Stimulated activated CD8-positive, alpha-beta memory T cell treated with anti-CD3 and anti-CD28 coated beads, Interleukin-15, amount 100 ng/mL, for 24 hours (primary cell): Measurements from ENCODE around the gene LHFPL4.
"Not testable (repeated sequence)": the region's sequence is repeated elsewhere in the genome, so short reads cannot be mapped to it uniquely, and the experiment has no call there.

ENCODE experiments used
- DNase-seq: peaks from one replicate; pipeline ENCODE4 v3.0.0-alpha.2; 2020; ENCODE audit warnings: low read depth

The LHFPL4 gene

DNA sequence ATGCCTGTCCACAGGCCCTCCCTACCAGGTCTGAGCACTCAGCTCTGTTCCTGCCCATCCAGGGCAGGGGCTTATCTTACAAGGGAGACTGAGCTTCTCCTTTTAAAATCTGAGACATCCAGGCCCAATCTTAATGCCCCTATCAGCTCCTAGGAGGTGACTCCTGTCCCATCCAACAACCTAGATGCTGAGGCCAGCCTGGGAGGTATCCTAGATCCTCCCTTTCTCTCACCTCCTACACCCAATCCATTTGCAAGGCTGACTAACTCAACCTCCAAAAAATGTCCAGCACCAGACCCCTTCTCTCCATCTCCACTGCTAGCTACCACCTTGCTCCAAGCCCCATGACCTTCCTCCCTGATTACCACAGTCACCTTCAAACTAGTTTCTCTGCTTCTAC is 17.4 kb downstream of the LHFPL4 start:
- DNase-seq: no peak

DNA sequence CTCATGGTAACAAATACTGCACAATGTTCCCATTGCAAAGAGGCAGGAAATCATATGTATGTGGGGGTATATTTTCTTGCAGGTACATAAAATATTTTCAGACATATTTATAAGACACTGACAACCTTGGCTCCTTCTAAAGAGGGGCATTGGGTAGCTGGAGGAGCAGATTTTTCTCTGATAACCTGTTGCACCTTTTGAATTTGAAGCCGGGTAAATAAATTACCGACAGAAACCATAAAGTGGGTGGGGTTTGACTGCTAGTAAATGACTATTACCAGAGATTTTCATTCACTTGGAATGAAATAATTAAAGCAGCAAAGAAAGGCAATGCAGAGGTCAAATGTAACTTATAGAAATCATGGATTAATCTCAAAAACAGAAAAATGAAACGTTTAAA is 19.2 kb downstream of the LHFPL4 start:
- DNase-seq: no peak

DNA sequence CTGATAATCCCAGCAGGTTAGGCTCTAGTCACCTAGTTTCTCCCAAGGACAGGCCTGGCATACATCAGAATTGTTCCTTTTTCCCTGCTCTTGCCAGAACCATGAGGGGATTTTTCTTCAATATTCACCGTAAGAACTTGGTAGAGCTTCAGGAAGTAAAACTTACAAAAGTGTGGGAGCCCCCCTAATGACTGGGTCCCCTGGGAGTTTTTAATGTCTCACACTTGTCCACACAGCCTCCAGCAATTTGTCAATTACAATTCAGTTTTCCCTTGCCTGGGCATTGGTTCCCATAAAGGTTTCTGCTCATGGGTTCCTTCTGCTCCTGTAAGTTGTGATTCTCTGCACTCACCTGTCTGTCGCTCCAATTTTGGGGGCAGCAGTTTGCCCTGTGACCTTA is 28.5 kb downstream of the LHFPL4 start:
- no peak for DNase-seq

DNA sequence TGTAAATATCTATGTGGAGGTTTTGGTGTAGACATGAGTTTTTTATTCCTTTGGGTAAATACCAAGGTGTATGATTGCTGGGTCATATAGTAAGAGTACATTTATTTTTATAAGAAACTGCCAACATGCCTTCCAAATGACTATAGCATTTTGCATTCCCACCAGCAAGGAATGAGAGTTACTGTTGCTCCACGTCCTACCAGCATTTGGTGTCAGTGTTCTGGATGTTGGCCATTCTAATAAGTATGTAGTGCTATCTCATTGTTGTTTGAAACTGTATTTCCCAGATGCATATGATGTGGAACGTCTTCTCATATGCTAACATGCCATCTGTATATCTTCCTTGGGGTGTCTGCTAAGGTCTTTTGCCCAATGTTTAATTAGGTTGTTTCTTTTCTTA is 38.7 kb downstream of the LHFPL4 start:
- DNase-seq: no peak

DNA sequence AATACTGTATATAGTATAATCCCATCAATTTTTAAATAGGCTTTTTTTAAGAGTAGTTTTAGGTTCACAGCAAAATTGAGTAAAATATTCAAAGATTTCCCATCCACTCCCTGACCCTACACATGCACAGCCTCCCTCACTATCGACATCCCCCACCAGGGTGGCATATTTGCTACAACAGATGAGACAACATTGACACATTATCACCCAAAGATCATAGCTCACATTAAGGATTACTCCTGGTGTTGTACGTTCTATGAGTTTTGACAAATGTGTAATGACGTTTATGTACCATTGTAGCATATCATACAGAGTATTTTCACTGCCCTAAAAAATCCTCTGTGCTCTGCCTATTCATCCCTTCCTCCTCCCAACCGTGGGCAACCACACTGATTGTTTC is 39.3 kb downstream of the LHFPL4 start:
- DNase-seq: no peak

DNA sequence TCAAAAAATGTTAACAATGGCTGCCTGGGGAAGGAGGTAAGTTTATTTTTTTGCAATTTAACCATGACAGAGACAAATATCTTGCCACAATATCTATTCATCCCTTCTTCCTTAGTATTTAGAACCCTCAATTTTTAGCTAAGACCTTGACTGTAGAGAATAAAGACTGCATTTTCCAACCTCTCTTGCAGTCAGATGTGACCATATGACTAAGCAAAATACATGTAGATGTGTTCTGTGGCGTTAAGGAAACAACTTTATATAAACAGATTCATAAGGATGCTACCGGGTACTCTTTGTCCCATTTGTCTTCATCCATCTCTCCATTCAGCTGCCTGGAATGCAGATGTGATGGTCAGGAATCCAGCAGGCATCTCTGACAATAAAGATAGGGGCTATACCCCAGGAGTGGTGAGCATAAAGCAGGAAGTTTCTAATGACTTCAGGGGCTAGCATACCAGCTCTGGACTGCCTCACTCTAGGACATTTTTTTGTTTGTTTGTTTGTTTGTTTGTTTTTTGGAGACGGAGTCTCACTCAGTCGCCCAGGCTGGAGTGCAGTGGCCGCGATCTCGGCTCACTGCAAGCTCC is 41.1 kb downstream of the LHFPL4 start:
- no peak for DNase-seq

DNA sequence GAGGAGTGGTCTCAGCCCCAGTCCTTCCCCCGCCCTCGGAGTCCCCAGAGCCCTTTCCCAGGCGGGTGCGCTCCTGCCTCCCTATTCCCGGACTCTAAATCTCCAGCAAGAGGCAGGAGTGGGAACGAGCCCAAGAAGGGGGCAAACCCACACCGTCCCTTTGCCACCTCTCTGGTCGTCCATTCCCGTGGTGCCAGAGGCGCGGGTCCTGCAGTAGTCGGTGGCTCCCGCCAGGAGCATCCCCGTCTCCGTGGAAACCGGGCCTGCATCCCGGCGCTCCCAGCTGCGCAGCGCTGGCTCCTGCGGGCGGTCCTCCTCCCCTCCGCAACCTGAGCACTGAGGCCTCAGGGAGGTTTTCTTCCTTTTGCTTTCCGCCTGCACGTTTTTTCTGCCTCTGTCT is 44.8 kb downstream of the LHFPL4 start:
- DNase-seq: no peak

DNA sequence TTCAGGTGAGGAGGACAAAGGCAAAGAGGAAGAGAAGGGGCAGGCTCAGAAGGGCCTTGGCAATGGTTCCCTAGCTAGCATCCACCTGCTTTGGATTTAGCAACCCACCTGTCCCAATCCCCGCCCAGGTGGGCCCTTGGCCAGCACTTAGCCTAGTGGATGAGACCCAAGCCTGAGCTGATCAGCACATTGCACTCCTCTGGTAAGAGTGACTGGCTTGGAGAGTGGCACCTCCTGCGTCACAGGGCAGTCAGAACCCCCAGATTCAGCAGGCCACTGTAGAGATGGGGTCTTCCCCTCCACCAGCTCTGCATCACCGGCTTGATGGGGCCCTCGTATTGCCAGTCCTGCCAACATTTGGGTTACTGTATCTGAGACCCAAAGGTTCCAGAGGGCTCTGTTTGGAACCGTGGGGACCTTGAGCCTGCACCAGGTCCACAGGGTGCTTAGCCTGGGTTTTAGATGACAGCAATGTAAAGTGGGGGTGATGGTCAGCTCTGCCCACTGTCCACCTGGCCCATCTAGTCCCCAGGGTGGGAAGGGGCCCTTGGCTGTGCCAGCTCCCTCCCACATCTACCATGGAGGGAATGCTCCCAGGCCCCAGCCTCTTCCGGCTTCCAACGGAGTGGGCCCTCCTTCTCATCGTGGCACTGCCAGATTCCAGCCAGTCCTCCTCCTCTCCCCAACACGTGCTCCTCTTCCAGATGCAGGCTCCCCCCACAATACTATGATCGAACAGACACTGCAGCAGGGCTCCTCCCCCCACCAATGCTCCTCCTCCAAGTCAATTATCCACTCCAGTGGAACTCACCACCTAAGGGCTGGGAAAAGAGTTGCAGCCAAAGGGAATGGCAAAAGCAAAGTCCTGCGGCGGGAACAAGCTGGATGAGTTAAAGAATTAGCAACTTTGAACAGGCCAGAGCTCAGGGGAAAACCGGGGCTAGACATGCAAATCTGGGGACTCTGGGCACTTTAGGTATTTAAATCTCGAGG is 45.7 kb downstream of the LHFPL4 start:
- no peak for DNase-seq

DNA sequence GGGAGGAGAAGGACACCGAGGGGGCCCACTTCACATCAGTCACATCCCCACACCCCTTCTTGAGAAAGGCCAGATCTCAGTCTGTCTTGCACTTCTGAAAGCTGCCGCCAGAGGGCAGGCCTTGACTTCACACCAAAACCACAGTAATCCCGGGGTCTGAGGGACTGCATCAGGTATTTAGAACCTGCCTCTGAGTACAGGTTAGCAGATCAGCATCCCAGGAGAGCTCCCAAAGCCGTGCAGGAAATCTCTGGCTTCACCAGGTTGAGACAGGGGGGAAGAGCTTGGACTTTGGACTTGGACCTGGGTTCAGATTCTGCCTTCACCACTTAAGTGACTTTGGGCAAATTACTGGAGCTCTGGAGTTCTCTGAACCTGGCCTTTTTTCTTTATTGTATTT is 50.3 kb downstream of the LHFPL4 start:
- peak; percentile 52 for DNase-seq

DNA sequence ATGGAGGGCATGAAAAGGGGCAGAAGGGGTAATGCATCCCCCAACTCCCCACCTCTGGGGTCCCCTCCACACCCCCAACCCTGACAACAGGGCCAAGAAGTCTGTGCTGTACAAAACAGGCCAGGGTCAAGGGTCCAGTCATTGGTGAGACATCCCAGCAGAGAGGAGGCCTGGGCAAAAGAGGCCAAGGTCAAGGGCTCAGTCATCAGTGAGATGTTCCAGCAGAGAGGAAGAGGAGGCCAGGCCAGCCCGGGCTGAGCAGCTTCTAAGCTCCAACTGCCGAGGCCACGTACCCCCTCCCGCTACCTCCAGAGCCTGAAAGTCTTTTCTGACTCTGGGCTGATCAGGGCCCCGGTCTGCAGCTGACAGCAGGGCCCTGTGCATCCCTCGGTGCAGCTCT is 52.4 kb downstream of the LHFPL4 start:
- DNase-seq: no peak

DNA sequence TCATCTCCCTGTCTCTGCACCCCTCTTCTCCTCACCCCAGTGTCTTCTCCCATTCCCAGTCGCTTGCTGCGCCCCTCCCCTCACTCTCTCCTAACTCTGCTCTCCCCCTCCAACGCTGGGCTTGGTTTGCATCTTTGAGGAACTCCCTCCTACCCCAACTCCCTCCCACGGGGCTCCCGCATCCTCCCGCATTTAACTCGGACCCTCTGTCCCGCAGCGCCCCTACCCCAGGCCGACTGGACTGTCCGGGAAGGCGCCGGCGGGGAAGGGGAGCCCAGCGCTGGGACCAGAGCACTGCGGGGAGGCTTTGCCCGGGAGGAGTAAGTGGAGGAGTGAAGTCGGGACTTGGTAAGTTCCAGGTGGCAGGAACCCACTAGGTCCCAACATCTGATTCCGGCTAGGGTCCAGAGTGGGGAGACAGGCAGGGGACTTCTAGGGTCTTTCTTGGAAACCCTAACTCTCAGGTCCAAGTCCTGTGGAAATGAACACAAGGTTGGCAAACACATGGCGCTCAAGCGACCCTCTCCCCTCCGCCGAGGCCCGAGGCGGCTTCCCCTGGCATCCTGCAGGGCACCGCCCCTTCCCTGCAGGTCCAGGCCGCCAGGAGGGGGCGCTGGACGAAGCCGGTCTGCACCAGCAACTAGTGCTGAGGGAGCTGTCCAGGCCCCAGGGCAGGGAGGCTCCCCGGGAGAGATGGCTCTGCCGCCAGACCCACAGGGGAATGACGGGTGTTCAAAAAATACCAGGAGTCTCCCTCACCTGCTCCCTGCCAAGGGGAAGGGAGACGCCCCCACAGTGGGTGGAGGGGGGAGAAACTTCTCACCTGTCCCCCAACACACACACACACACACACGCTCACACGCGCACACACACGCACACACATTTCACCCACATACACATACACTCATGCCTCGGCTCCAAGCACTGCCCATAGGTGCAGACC is 53.2 kb downstream of the LHFPL4 start:
- DNase-seq: peak; percentile 47

DNA sequence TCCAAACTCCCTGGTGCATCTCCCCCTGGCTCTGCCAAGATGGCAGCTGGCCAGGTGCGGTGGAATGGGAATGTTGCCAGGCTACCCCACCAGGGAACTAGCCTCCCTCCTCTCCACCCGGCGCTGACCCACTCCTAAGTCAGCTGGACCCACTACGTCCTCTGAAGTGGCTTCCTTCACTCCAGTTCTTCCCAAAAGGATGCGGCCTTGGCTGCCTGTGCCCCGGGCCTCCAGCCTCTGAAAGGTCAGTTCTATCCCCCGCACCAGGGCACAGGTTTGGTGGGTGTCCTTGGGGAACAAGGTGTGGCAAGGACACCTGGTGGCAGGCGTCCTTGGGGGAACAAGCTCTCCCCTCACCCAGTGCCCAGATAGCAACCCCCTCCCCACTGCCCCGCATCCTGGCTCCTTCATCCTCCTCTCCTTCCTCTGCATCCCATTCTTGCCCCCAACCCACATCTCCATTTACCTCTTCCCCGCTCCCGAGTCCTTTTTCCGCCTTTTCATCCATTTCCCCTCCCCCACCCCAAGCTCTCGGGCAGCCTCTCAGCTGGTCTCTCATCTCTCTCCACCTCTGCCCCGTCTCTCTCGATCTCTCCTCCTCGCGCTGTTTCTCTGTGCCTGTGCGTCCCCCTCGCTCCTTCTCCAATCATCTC is 54.0 kb downstream of the LHFPL4 start:
- DNase-seq: no peak

DNA sequence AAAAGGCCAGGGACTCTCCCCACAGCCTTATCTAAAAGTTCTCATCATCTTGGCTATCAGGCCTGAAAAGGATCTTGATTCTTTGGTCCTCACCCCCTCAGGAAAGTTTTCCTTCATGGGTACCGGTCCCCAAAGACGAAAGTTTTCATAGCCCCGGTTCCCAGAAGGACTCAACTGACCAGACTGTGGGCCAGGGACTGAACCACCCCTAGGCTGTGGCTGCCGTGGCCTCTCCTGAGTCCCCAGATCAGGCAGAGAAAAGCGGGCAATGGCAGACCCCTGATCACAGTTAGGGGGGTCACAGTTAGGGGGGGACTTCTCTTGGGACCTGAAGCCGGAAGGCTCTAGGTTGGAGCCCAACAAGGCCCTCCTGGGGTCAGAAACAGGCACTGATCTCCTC is 54.8 kb downstream of the LHFPL4 start:
- no peak for DNase-seq

DNA sequence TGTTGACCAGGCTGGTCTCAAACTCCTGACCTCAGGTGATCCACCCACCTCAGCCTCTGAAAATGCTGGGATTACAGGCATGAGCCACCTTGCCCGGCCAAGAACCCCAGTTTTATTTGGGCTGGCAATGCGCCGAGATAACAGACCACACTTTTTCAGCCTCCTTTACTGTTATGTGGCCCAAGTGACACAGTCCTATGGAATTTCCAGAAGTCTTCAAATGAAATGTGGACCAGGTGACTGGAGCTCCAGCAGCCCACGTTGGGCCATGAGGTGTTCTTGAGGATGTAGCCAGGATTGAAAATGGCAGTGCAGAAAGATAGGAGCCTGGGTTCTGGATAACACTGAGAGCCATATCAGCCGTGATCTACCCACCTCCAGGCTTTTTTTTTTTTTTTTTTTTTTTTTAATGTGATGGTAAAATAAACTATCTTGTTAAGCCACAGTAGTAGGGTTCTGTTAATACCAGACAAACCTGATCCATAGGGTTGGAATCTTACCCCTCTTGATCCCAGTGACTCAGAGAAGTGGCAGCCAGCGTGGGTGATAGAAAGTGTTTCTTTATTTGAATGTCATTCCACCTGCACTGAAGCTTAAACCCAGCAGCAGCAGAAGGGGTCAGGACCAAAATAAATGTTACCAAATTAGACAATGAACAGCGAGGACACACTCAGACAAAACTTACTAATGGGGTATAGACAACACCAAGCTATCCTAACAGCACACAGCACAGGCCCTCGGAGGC is 55.6 kb downstream of the LHFPL4 start:
- no peak for DNase-seq

DNA sequence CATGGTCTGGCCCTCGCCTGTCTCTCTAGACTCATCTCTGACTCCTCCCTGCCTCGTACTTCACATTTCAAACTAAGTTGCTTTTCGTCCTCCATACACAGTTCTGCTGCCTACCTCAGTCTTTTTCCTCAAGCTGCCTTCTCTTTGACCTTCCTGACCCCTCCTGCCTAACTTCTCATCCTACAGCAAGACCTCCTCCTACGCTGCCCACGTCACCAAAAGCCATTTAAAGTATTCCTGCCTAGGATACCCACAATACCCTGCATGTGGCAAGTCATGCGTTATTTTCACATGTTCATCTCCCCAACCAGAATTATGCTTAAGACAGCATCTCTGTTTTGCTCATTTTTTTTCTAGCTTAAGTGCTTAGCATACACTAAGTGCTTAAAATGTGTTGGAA is 56.7 kb downstream of the LHFPL4 start:
- DNase-seq: no peak

DNA sequence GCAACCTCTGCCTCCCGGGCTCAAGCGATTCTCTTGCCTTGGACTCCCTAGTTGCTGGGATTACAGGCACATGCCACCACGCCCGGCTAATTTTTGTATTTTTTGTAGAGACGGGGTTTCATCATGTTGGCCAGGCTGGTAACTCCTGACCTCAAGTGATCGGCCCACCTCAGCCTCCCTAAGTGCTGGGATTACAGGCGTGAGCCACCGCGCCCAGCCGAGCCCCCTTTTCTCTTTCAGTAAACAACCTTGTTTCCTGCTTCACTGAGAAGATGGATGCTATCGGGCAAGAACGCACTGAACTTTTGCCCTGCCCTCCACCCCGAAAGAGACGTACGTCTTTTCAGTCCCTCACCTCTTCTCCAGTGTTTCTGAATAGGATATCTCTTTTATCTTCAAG is 59.6 kb downstream of the LHFPL4 start:
- not testable (repeated sequence) for DNase-seq

DNA sequence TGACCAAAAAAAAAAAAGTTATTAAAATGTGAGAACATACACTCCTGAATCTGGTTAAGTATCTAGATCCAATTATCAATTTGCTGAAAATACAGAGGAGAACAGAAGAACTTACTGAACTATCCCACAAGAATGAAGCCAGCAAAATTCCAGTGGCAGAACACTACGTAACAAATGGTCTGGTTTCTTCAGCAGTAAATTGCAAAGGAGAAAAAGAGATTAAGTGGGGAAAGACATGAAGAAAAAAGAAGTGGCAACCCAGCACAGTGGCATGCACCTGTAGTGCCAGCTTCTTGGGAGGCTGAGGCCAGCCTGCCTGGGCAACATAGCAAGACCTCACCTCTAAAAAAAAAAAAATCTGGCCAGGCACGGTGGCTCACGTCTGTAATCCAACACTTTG is 62.1 kb downstream of the LHFPL4 start:
- DNase-seq: no peak

DNA sequence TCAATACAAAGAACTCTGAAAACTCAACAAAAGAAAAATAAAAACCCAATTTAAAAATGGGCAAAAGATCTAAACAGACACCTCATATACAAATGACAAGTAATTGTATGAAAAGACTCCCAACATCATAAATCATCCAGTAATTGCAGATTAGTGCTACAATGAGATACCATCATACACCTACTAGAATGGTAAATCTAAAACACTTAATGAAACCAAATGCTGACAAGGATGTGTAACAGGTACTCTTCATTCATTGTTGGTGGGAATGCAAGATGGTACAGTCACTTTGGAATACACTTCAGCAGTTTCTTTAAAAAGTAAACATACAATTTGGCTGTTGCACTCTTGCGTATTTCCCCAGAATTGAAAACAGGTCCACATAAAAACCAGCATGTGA is 68.4 kb downstream of the LHFPL4 start:
- no peak for DNase-seq

DNA sequence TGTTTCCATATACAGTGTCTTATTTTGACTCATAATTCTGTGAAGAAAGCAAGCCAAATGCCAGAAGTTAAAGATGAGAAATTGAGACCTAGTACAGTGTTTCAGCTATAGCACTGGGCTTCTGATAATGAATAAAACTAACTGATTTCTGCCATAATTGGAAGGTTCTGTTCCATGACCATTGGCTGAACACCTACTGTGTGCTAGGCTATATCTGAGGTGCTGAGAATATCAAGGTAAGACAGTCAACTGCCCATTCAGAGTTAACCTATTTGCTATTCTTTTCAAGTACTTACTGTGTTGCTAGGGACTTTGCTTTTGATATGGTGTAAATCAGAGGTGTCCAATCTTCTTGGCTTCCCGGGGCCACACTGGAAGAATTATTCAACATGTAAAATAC is 73.4 kb downstream of the LHFPL4 start:
- DNase-seq: no peak

DNA sequence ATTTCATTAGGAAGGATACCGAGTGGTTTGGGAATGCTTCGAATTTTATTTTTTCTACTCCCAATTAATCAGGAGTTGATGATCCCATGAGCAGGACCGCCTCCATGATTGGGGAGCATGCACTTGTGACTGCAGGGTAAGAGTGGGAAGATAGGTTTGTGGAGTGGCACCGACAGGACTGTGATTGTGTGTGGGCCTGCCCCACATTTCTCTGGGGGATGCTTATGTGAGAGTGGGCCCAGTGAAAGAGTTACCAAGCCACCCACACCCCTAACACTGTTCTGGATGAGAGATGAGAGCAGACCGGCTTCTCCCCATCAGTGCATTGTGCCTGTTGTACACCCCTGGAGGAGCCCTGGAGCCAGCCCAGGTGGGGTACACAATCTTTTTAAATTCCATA is 76.7 kb downstream of the LHFPL4 start:
- DNase-seq: no peak

DNA sequence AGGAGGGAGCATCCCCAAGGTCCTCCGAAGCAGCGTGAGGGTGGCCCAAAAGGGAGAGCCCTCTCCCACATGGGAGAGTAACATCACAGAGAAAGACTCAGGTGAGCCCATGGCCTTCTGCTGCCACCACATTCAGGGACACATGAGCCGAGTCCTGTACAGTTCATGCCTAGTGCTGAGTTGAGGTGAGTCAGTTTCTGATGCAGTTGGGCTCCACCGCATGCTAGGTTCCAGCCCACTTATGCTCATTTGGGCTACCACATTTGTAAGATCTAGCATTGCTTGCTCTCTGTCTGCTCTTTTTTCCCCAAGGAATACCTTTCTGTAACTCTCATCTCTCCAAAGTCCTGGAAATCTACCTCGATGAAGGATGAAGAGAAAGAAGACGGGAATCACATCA is 79.1 kb downstream of the LHFPL4 start:
- no peak for DNase-seq
